Liver (tissue), 10 donors: Measurements from ENCODE around the gene SEL1L2. TPM values are rescaled to one million over a fixed set of nuclear protein-coding genes. Genes with fewer than 3 reads are reported as not detected.
A peak's percentile ranks its signal among the peaks of the same experiment; 100 is the strongest.

Experiments used
- DNase-seq: peaks from one replicate; pipeline ENCODE4 v3.0.0-alpha.2; 2017; ENCODE audit warnings: low spot score
- H3K27ac ChIP-seq, 2 donors: one replicate each; pipeline ENCODE4 v1.7.0; 2013; ENCODE audit warnings: inconsistent platforms in 2 of 2, low read length in 2 of 2, control low read depth in 1 of 2, low read depth in 1 of 2, mild to moderate bottlenecking in 1 of 2
- H3K27me3 ChIP-seq, 4 donors: one replicate each; pipeline versions ENCODE4 v1.6.1 to v1.7.0; 2013; ENCODE audit warnings: low read length in 3 of 4, inconsistent platforms in 1 of 4, mild to moderate bottlenecking in 1 of 4, moderate library complexity in 1 of 4; ENCODE audit not compliant: control insufficient read depth in 4 of 4, insufficient read depth in 4 of 4
- H3K36me3 ChIP-seq, 4 donors: one replicate each; pipeline versions ENCODE4 v1.6.1 to v1.7.0; 2013; ENCODE audit warnings: low read length in 3 of 4, mild to moderate bottlenecking in 3 of 4, low read depth in 1 of 4, moderate library complexity in 1 of 4; ENCODE audit not compliant: control insufficient read depth in 4 of 4, insufficient read depth in 3 of 4
- H3K4me1 ChIP-seq, 4 donors: one replicate each; pipeline versions ENCODE4 v1.6.1 to v1.7.0; 2013; ENCODE audit warnings: low read length in 3 of 4, mild to moderate bottlenecking in 3 of 4, moderate library complexity in 1 of 4; ENCODE audit not compliant: control insufficient read depth in 4 of 4, insufficient read depth in 4 of 4
- H3K4me3 ChIP-seq, 3 donors: one replicate each; pipeline versions ENCODE4 v1.6.1 to v1.7.0; 2013; ENCODE audit warnings: low read length in 3 of 3, control low read depth in 1 of 3, low read depth in 1 of 3, mild to moderate bottlenecking in 1 of 3
- H3K9ac ChIP-seq, 2 donors: one replicate each; pipeline ENCODE4 v1.7.0; 2013; ENCODE audit warnings: low read length in 2 of 2, mild to moderate bottlenecking in 2 of 2, moderate library complexity in 2 of 2, control low read depth in 1 of 2, low read depth in 1 of 2
- H3K9me3 ChIP-seq, 4 donors: one replicate each; pipeline versions ENCODE4 v1.6.1 to v1.7.0; 2013; ENCODE audit warnings: low read length in 3 of 4; ENCODE audit not compliant: control insufficient read depth in 4 of 4
- EGR1 ChIP-seq, 2 donors: IDR thresholded peaks; 2 replicates each; pipeline ENCODE4 v1.6.1; 2016 to 2018; ENCODE audit warnings: antibody characterized with exemption in 2 of 2, low read depth in 2 of 2
- FOXA1 ChIP-seq: IDR thresholded peaks from 2 replicates; pipeline ENCODE4 v1.6.1; 2016; ENCODE audit warnings: antibody characterized with exemption
- FOXA2 ChIP-seq: IDR thresholded peaks from 2 replicates; pipeline ENCODE4 v1.6.1; 2016; ENCODE audit warnings: antibody characterized with exemption
- GABPA ChIP-seq, 2 donors: IDR thresholded peaks in 1 of 2; conservative IDR thresholded peaks in 1 of 2; 2 replicates each; pipeline ENCODE4 v1.6.1; 2016; ENCODE audit warnings: antibody characterized with exemption in 2 of 2, mild to moderate bottlenecking in 1 of 2, moderate library complexity in 1 of 2
- HNF4A ChIP-seq, 2 donors: conservative IDR thresholded peaks; 2 replicates each; pipeline ENCODE4 v1.6.1; 2016; ENCODE audit warnings: antibody characterized with exemption in 2 of 2, mild to moderate bottlenecking in 2 of 2
- HNF4G ChIP-seq: IDR thresholded peaks from 2 replicates; pipeline ENCODE4 v1.6.1; 2016; ENCODE audit warnings: antibody characterized with exemption
- NR2F2 ChIP-seq: IDR thresholded peaks from 2 replicates; pipeline ENCODE4 v1.6.1; 2016; ENCODE audit warnings: antibody characterized with exemption
- RAD21 ChIP-seq, 2 donors: IDR thresholded peaks; 2 replicates each; pipeline ENCODE4 v1.6.1; 2016; ENCODE audit warnings: antibody characterized with exemption in 2 of 2, mild to moderate bottlenecking in 2 of 2
- RXRA ChIP-seq, 2 donors: IDR thresholded peaks; 2 replicates each; pipeline ENCODE4 v1.6.1; 2017 to 2018; ENCODE audit warnings: antibody characterized with exemption in 2 of 2, mild to moderate bottlenecking in 1 of 2
- SP1 ChIP-seq: IDR thresholded peaks from 2 replicates; pipeline ENCODE4 v1.6.1; 2018; ENCODE audit warnings: antibody characterized with exemption, mild to moderate bottlenecking
- TAF1 ChIP-seq: conservative IDR thresholded peaks from 2 replicates; pipeline ENCODE4 v1.6.1; 2016; ENCODE audit warnings: antibody characterized with exemption, mild to moderate bottlenecking
- YY1 ChIP-seq: IDR thresholded peaks from 2 replicates; pipeline ENCODE4 v1.6.1; 2016; ENCODE audit warnings: antibody characterized with exemption, mild to moderate bottlenecking
- WGBS: extraction: QIAGEN DNeasy Blood & Tissue Kit; methylation state at CpG from one replicate; pipeline ENCODE4 v1.1.7; 2013; 5-methylcytosine and 5-hydroxymethylcytosine counted together
- polyA plus RNA-seq, 2 donors: library from polyadenylated mRNA; stranded (reverse) in 1 of 2; unstranded in 1 of 2; fragments of 200-250 nt in 1 of 2; fragments of >200 nt in 1 of 2; fragmentation: Nextera tagmentation in 1 of 2; extraction: Ambion mirVana in 1 of 2; gene quantifications; one replicate each; pipeline versions ENCODE4 v1.2.1 to v1.2.3, GENCODE V29; 2013 to 2015
- small RNA-seq: library from RNA; depleted of rRNA; stranded (forward); fragments of <200 nt; gene quantifications from one replicate; pipeline ENCODE3, GENCODE V24; 2014
- total RNA-seq, 2 donors: library from RNA; depleted of rRNA; stranded (reverse); fragments of >200 nt; gene quantifications; one replicate each; pipeline ENCODE4 v1.2.3, GENCODE V29; 2014
- TF ChIP-seq, protein P1 (sequence below): fragments of 150-350 bp; IDR thresholded peaks from 2 replicates; pipeline ENCODE4 v1.5.1; 2017; ENCODE audit warnings: improper control_type of control experiment, low read depth, low read length; ENCODE audit not compliant: missing input control
- TF ChIP-seq, protein P2 (sequence below): IDR thresholded peaks from 2 replicates; pipeline ENCODE4 v1.6.1; 2016; ENCODE audit warnings: antibody characterized with exemption
- TF ChIP-seq, protein P3 (sequence below): IDR thresholded peaks from 2 replicates; pipeline ENCODE4 v1.6.1; 2016; ENCODE audit warnings: antibody characterized with exemption
- TF ChIP-seq, protein P4 (sequence below): IDR thresholded peaks from 2 replicates; pipeline ENCODE4 v1.6.1; 2016; ENCODE audit warnings: antibody characterized with exemption
- TF ChIP-seq, protein P5 (sequence below): IDR thresholded peaks from 2 replicates; pipeline ENCODE4 v1.6.1; 2016; ENCODE audit warnings: antibody characterized with exemption, mild to moderate bottlenecking
- donor health status: healthy.
- donor health status: healthy.
- donor health status: healthy.
- donor health status: healthy.
- donor health status: healthy.

SEL1L2 gene
- total and polyA plus RNA-seq, 4 donors: not detected

DNA sequence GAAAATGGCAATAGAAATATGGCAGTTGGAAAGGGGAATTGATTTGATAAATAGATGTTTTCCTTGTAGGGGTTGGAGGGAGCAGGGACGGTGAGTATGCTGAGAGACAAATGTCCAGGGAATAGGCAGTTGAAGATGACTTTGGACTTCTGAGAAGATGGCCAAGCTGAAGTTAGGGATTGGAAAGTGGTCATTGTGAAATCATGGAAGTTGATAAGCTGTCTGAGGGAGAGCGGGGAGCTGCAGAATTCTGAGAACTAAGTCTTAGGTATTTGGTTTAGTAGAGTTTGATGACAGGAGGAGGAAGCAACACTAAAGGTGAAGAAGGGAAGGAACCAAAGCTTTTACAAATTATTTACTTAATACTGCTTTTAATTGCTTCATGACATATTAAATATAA, 190.4 kb downstream of the SEL1L2 start:
- Histone ChIP-seq H3K9ac (peak overlapping the region in 1 of 2 donors; percentile 26), H3K27me3 (no peaks in the 10 kb centered on the region), H3K4me3 (no peak overlapping the region), H3K36me3 (peaks cover 9 to 45% (median 36%) of the 10 kb centered on the region in 4 donors), H3K9me3 (no peaks in the 10 kb centered on the region), H3K4me1 (peaks cover 2 to 22% (median 14%) of the 10 kb centered on the region in 4 donors), H3K27ac (peak overlapping the region in 1 of 2 donors; percentile 71)
- TF ChIP-seq, protein P1, sequence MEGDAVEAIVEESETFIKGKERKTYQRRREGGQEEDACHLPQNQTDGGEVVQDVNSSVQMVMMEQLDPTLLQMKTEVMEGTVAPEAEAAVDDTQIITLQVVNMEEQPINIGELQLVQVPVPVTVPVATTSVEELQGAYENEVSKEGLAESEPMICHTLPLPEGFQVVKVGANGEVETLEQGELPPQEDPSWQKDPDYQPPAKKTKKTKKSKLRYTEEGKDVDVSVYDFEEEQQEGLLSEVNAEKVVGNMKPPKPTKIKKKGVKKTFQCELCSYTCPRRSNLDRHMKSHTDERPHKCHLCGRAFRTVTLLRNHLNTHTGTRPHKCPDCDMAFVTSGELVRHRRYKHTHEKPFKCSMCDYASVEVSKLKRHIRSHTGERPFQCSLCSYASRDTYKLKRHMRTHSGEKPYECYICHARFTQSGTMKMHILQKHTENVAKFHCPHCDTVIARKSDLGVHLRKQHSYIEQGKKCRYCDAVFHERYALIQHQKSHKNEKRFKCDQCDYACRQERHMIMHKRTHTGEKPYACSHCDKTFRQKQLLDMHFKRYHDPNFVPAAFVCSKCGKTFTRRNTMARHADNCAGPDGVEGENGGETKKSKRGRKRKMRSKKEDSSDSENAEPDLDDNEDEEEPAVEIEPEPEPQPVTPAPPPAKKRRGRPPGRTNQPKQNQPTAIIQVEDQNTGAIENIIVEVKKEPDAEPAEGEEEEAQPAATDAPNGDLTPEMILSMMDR: no peak
- no peak for TF ChIP-seq TAF1
- TF ChIP-seq GABPA (IDR thresholded peaks at IDR 0.05 in 1 of 2, conservative IDR thresholded peaks at IDR 0.05 in 1 of 2): no peak
- TF ChIP-seq NR2F2: no peak
- TF ChIP-seq, protein P2, sequence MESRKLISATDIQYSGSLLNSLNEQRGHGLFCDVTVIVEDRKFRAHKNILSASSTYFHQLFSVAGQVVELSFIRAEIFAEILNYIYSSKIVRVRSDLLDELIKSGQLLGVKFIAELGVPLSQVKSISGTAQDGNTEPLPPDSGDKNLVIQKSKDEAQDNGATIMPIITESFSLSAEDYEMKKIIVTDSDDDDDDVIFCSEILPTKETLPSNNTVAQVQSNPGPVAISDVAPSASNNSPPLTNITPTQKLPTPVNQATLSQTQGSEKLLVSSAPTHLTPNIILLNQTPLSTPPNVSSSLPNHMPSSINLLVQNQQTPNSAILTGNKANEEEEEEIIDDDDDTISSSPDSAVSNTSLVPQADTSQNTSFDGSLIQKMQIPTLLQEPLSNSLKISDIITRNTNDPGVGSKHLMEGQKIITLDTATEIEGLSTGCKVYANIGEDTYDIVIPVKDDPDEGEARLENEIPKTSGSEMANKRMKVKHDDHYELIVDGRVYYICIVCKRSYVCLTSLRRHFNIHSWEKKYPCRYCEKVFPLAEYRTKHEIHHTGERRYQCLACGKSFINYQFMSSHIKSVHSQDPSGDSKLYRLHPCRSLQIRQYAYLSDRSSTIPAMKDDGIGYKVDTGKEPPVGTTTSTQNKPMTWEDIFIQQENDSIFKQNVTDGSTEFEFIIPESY: no peak
- TF ChIP-seq, protein P3, sequence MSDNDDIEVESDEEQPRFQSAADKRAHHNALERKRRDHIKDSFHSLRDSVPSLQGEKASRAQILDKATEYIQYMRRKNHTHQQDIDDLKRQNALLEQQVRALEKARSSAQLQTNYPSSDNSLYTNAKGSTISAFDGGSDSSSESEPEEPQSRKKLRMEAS: no peak
- TF ChIP-seq, protein P4, sequence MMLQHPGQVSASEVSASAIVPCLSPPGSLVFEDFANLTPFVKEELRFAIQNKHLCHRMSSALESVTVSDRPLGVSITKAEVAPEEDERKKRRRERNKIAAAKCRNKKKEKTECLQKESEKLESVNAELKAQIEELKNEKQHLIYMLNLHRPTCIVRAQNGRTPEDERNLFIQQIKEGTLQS: no peak
- TF ChIP-seq FOXA1: no peak
- TF ChIP-seq RAD21 (IDR thresholded peaks at IDR 0.05): no peak
- no peak for TF ChIP-seq HNF4A (conservative IDR thresholded peaks at IDR 0.05)
- no peak for TF ChIP-seq EGR1 (IDR thresholded peaks at IDR 0.05; ENCODE audit: low read depth in 2 of 2)
- TF ChIP-seq FOXA2: no peak
- no peak for TF ChIP-seq HNF4G
- TF ChIP-seq SP1: no peak
- TF ChIP-seq RXRA (IDR thresholded peaks at IDR 0.05): no peak
- TF ChIP-seq, protein P5, sequence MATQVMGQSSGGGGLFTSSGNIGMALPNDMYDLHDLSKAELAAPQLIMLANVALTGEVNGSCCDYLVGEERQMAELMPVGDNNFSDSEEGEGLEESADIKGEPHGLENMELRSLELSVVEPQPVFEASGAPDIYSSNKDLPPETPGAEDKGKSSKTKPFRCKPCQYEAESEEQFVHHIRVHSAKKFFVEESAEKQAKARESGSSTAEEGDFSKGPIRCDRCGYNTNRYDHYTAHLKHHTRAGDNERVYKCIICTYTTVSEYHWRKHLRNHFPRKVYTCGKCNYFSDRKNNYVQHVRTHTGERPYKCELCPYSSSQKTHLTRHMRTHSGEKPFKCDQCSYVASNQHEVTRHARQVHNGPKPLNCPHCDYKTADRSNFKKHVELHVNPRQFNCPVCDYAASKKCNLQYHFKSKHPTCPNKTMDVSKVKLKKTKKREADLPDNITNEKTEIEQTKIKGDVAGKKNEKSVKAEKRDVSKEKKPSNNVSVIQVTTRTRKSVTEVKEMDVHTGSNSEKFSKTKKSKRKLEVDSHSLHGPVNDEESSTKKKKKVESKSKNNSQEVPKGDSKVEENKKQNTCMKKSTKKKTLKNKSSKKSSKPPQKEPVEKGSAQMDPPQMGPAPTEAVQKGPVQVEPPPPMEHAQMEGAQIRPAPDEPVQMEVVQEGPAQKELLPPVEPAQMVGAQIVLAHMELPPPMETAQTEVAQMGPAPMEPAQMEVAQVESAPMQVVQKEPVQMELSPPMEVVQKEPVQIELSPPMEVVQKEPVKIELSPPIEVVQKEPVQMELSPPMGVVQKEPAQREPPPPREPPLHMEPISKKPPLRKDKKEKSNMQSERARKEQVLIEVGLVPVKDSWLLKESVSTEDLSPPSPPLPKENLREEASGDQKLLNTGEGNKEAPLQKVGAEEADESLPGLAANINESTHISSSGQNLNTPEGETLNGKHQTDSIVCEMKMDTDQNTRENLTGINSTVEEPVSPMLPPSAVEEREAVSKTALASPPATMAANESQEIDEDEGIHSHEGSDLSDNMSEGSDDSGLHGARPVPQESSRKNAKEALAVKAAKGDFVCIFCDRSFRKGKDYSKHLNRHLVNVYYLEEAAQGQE: no peak
- TF ChIP-seq YY1: no peak
- WGBS: 64% methylated on average over 2 of the region's 2 CpGs
- no peak for DNase-seq

Small RNA genes lying within 50 kb of the gene (small RNA-seq; reads per million reads assigned to genes)
- gene RNU6-278P (not detected), gene RPS3P1 (not detected)

Other genes starting within 250 kb of the SEL1L2 start
- 1 to 10 TPM; 4.9 to 6.5 TPM for gene ESF1, start 205.7 kb downstream of the SEL1L2 start, total RNA-seq
- 1 to 10 TPM; 3.5 to 7.3 TPM for gene ESF1, start 205.7 kb downstream of the SEL1L2 start, polyA plus RNA-seq
- 10 to 100 TPM in 1 of 2 donors, 1 to 10 TPM in 1; 6.6 to 14.6 TPM for gene NDUFAF5, start 205.6 kb downstream of the SEL1L2 start, total RNA-seq
- gene NDUFAF5, start 205.6 kb downstream of the SEL1L2 start, polyA plus RNA-seq: 10 to 100 TPM; 10.0 to 15.9 TPM
- 10 to 100 TPM in 1 of 2 donors, 1 to 10 TPM in 1; 1.4 to 10.5 TPM for gene MACROD2, start 4.9 kb upstream of the SEL1L2 start, total RNA-seq
- gene MACROD2, start 4.9 kb upstream of the SEL1L2 start, polyA plus RNA-seq: 1 to 10 TPM in 1 of 2 donors, under 1 TPM in 1; 0.66 to 5.2 TPM